ENCODE results near the gene APOBEC3H.

The APOBEC3H gene

GRCh38 chr22:39148727-39149535 is 51.9 kb downstream of the APOBEC3H start:
- peak; percentile 28 for DNase-seq (ENCODE audit: low read depth)
- TF ChIP-seq MAX (IDR thresholded peaks at IDR 0.05; ENCODE audit: low read depth, low read length) (no peak), POLR2A (IDR thresholded peaks at IDR 0.05; ENCODE audit: extremely low read depth, insufficient read length) (no peak), CTCF (IDR thresholded peaks at IDR 0.05; ENCODE audit: low read depth, low read length) (no peak), MYC (IDR thresholded peaks at IDR 0.05; ENCODE audit: low read depth, low read length) (no peak)
- no peak overlapping the region for H3K4me3 ChIP-seq (ENCODE audit: low read depth, low read length)

GRCh38 chr22:39149915-39150847 is 53.1 kb downstream of the APOBEC3H start:
- H3K4me3 ChIP-seq (ENCODE audit: low read depth, low read length): no peak overlapping the region
- no peak for TF ChIP-seq MAX (IDR thresholded peaks at IDR 0.05; ENCODE audit: low read depth, low read length)
- TF ChIP-seq MYC (IDR thresholded peaks at IDR 0.05; ENCODE audit: low read depth, low read length): no peak
- TF ChIP-seq CTCF (IDR thresholded peaks at IDR 0.05; ENCODE audit: low read depth, low read length): no peak
- TF ChIP-seq POLR2A (IDR thresholded peaks at IDR 0.05; ENCODE audit: extremely low read depth, insufficient read length): no peak
- no peak for DNase-seq (ENCODE audit: low read depth)

GRCh38 chr22:39150848-39151215 is 53.8 kb downstream of the APOBEC3H start:
- TF ChIP-seq MAX (IDR thresholded peaks at IDR 0.05; ENCODE audit: low read depth, low read length) (no peak), POLR2A (IDR thresholded peaks at IDR 0.05; ENCODE audit: extremely low read depth, insufficient read length) (no peak), MYC (IDR thresholded peaks at IDR 0.05; ENCODE audit: low read depth, low read length) (no peak), CTCF (IDR thresholded peaks at IDR 0.05; ENCODE audit: low read depth, low read length) (no peak)
- H3K4me3 ChIP-seq (ENCODE audit: low read depth, low read length): no peak overlapping the region
- DNase-seq (ENCODE audit: low read depth): no peak

- no peak overlapping the region for H3K4me3 ChIP-seq (ENCODE audit: low read depth, low read length)
- DNase-seq (ENCODE audit: low read depth): no peak
- TF ChIP-seq CTCF (IDR thresholded peaks at IDR 0.05; ENCODE audit: low read depth, low read length): no peak
- no peak for TF ChIP-seq POLR2A (IDR thresholded peaks at IDR 0.05; ENCODE audit: extremely low read depth, insufficient read length)
- TF ChIP-seq MYC (IDR thresholded peaks at IDR 0.05; ENCODE audit: low read depth, low read length): no peak
- TF ChIP-seq MAX (IDR thresholded peaks at IDR 0.05; ENCODE audit: low read depth, low read length): no peak
Measured at GRCh38 chr22:39151329-39151975, 54.4 kb downstream of the APOBEC3H start.

- TF ChIP-seq MYC (IDR thresholded peaks at IDR 0.05; ENCODE audit: low read depth, low read length) (no peak), POLR2A (IDR thresholded peaks at IDR 0.05; ENCODE audit: extremely low read depth, insufficient read length) (no peak), CTCF (IDR thresholded peaks at IDR 0.05; ENCODE audit: low read depth, low read length) (no peak), MAX (IDR thresholded peaks at IDR 0.05; ENCODE audit: low read depth, low read length) (no peak)
- peak overlapping the region; percentile 25 for H3K4me3 ChIP-seq (ENCODE audit: low read depth, low read length)
- no peak for DNase-seq (ENCODE audit: low read depth)
Measured at GRCh38 chr22:39152024-39152510, 55.0 kb downstream of the APOBEC3H start.
